Uterus (tissue), 4 donors: ENCODE measurements around the gene MTIF2. TPM values are rescaled to one million over a fixed set of nuclear protein-coding genes. Genes with fewer than 3 reads are reported as not detected.

ENCODE experiments used
- DNase-seq, 2 donors: peaks; one replicate each; pipeline ENCODE4 v3.0.0-alpha.2; 2019 to 2020
- H3K27ac ChIP-seq, 2 donors: fragments of 200-600 bp; sonication (generic); 1 replicate in 1 of 2; 2 replicates in 1 of 2; pipeline ENCODE4 v1.5.1; 2016 to 2018
- H3K27me3 ChIP-seq, 2 donors: fragments of 200-600 bp; sonication (generic); one replicate each; pipeline ENCODE4 v1.5.1; 2018 to 2019; ENCODE audit warnings: control low read depth in 1 of 2
- H3K36me3 ChIP-seq, 2 donors: fragments of 200-600 bp; sonication (generic); one replicate each; pipeline ENCODE4 v1.5.1; 2019; ENCODE audit warnings: control low read depth in 1 of 2
- H3K4me1 ChIP-seq, 2 donors: fragments of 200-600 bp; sonication (generic); one replicate each; pipeline ENCODE4 v1.5.1; 2018 to 2019; ENCODE audit warnings: control low read depth in 1 of 2
- H3K4me3 ChIP-seq, 2 donors: fragments of 200-600 bp; sonication (generic); 1 replicate in 1 of 2; 2 replicates in 1 of 2; pipeline ENCODE4 v1.5.1; 2018 to 2019; ENCODE audit warnings: mild to moderate bottlenecking in 1 of 2
- H3K9me3 ChIP-seq, 2 donors: fragments of 200-600 bp; sonication (generic); one replicate each; pipeline ENCODE4 v1.5.1; 2019; ENCODE audit warnings: control low read depth in 1 of 2
- CTCF ChIP-seq, 4 experiments: fragments of 200-600 bp in 2 of 4; fragments of 450-650 bp in 2 of 4; sonication (generic) in 2 of 4; IDR thresholded peaks; one replicate each; pipeline ENCODE4 v1.5.1; 2016 to 2019; ENCODE audit warnings: antibody characterized with exemption in 4 of 4, mild to moderate bottlenecking in 2 of 4, moderate library complexity in 1 of 4
- POLR2A ChIP-seq, 2 donors: fragments of 450-650 bp; IDR thresholded peaks; one replicate each; pipeline ENCODE4 v1.6.1; 2016; ENCODE audit warnings: antibody characterized with exemption in 2 of 2, mild to moderate bottlenecking in 1 of 2, moderate library complexity in 1 of 2
- intact Hi-C: fragments of 100-400 bp; cut with DNase I; formaldehyde crosslinking; loops from one replicate; pipeline ENCODE4 v1.15.1; 2023; ENCODE audit warnings: low total_unique reads
- total RNA-seq, 4 donors: library from RNA; depleted of rRNA in 3 of 4; stranded (reverse); fragments of >200 nt in 3 of 4; gene quantifications; one replicate each; pipeline versions ENCODE4 v1.1.0 to v1.2.4, GENCODE V29; 2014 to 2023
- donor health status: DM: yes; HTN: yes; CAD: no.

Gene MTIF2
- 10 to 100 TPM in 3 of 4 donors, 1 to 10 TPM in 1; 1.8 to 29.4 (median 12.8) TPM for total RNA-seq

- DNase-seq, result peak; percentile 92 to 95
- TF ChIP-seq CTCF (IDR thresholded peaks at IDR 0.05) (peak in 3 of 4 experiments; percentile 3 to 26 (median 24)), POLR2A (IDR thresholded peaks at IDR 0.05) (no peak)
- intact Hi-C loops, result no loop called here
- Histone ChIP-seq H3K36me3 (no peaks in the 10 kb centered on the region), H3K27ac (peak within 1 kb of the TSS; percentile 86 to 87), H3K9me3 (no peaks in the 10 kb centered on the region), H3K4me3 (peak within 1 kb of the TSS; percentile 45 to 62), H3K27me3 (no peaks in the 10 kb centered on the region), H3K4me1 (no peaks in the 10 kb centered on the region)
These were observed at the start of gene MTIF2 for GRCh38 chr2:55268907-55269644. Gene MTIF2, minus strand, starts transcription at chr2:55269231. Its CDS starts 5,373 bp downstream, at chr2:55263858.

- intact Hi-C loops, result no loop called here
- Histone ChIP-seq H3K27me3 (no peaks in the 10 kb centered on the region), H3K4me1 (no peaks in the 10 kb centered on the region), H3K27ac (no peak overlapping the region), H3K36me3 (no peaks in the 10 kb centered on the region), H3K9me3 (no peaks in the 10 kb centered on the region), H3K4me3 (no peak overlapping the region)
- DNase-seq, result no peak
- TF ChIP-seq POLR2A (IDR thresholded peaks at IDR 0.05) (no peak), CTCF (IDR thresholded peaks at IDR 0.05) (no peak)
These were observed 46.0 kb upstream of the MTIF2 start for GRCh38 chr2:55314985-55315384.

GRCh38 chr2:55311444-55311870 is 42.4 kb upstream of the MTIF2 start:
- H3K27me3 ChIP-seq, result no peaks in the 10 kb centered on the region
- no peaks in the 10 kb centered on the region for H3K36me3 ChIP-seq
- no peak overlapping the region for H3K4me3 ChIP-seq
- no peak for TF ChIP-seq POLR2A (IDR thresholded peaks at IDR 0.05)
- TF ChIP-seq CTCF (IDR thresholded peaks at IDR 0.05), result no peak
- intact Hi-C loops, result no loop called here
- DNase-seq, result no peak
- no peaks in the 10 kb centered on the region for H3K9me3 ChIP-seq
- no peaks in the 10 kb centered on the region for H3K4me1 ChIP-seq
- no peak overlapping the region for H3K27ac ChIP-seq

- Histone ChIP-seq H3K4me3 (no peak overlapping the region), H3K36me3 (no peaks in the 10 kb centered on the region), H3K27me3 (no peaks in the 10 kb centered on the region), H3K4me1 (no peaks in the 10 kb centered on the region), H3K9me3 (no peaks in the 10 kb centered on the region), H3K27ac (no peak overlapping the region)
- no peak for TF ChIP-seq CTCF (IDR thresholded peaks at IDR 0.05)
- no peak for TF ChIP-seq POLR2A (IDR thresholded peaks at IDR 0.05)
- intact Hi-C loops, result no loop called here
- DNase-seq, result no peak
These were observed 40.4 kb upstream of the MTIF2 start for GRCh38 chr2:55309446-55309845.

GRCh38 chr2:55302241-55302640 is 33.2 kb upstream of the MTIF2 start:
- DNase-seq, result no peak
- H3K4me1 ChIP-seq, result no peaks in the 10 kb centered on the region
- intact Hi-C loops, result no loop called here
- H3K36me3 ChIP-seq, result no peaks in the 10 kb centered on the region
- H3K9me3 ChIP-seq, result no peaks in the 10 kb centered on the region
- H3K27me3 ChIP-seq, result no peaks in the 10 kb centered on the region
- TF ChIP-seq CTCF (IDR thresholded peaks at IDR 0.05), result no peak
- TF ChIP-seq POLR2A (IDR thresholded peaks at IDR 0.05), result no peak
- no peak overlapping the region for H3K4me3 ChIP-seq
- H3K27ac ChIP-seq, result no peak overlapping the region
